Gastrocnemius medialis (tissue), 4 donors: ENCODE data around the gene CDC34. TPM values are rescaled to one million over a fixed set of nuclear protein-coding genes. Genes with fewer than 3 reads are reported as not detected.
A peak's percentile ranks its signal among the peaks of the same experiment; 100 is the strongest.

ENCODE experiments used
- ATAC-seq, 2 donors: fragments of 150-250 bp; one replicate each; pipeline ENCODE4 v1.9.1; 2016
- DNase-seq, 2 donors: peaks; one replicate each; pipeline ENCODE4 v3.0.0-alpha.2; 2019
- H3K27ac ChIP-seq, 4 donors: fragments of 200-600 bp; sonication (generic); 1 replicate in 1 of 4; 2 replicates in 3 of 4; pipeline ENCODE4 v1.5.1; 2016 to 2018; ENCODE audit warnings: mild to moderate bottlenecking in 2 of 4, moderate library complexity in 1 of 4
- H3K27me3 ChIP-seq, 3 donors: fragments of 200-600 bp; sonication (generic) in 2 of 3; 1 replicate in 1 of 3; 2 replicates in 2 of 3; pipeline versions ENCODE4 v1.5.1 to v1.6.0; 2016 to 2019; ENCODE audit warnings: mild to moderate bottlenecking in 1 of 3, moderate library complexity in 1 of 3
- H3K36me3 ChIP-seq, 2 donors: fragments of 200-600 bp; sonication (generic) in 1 of 2; one replicate each; pipeline ENCODE4 v1.5.1; 2017 to 2018
- H3K4me1 ChIP-seq, 2 donors: fragments of 200-600 bp; sonication (generic) in 1 of 2; one replicate each; pipeline ENCODE4 v1.5.1; 2016 to 2017; ENCODE audit warnings: mild to moderate bottlenecking in 2 of 2
- H3K4me3 ChIP-seq, 4 donors: fragments of 200-600 bp; sonication (generic) in 3 of 4; 1 replicate in 1 of 4; 2 replicates in 3 of 4; pipeline ENCODE4 v1.5.1; 2016 to 2019; ENCODE audit warnings: mild to moderate bottlenecking in 2 of 4
- H3K9me3 ChIP-seq, 3 donors: fragments of 200-600 bp; sonication (generic) in 2 of 3; 1 replicate in 1 of 3; 2 replicates in 2 of 3; pipeline ENCODE4 v1.5.1; 2016 to 2019
- CTCF ChIP-seq, 5 experiments: fragments of 450-650 bp in 3 of 5; fragments of 200-600 bp in 2 of 5; sonication (generic) in 2 of 5; IDR thresholded peaks in 4 of 5; conservative IDR thresholded peaks in 1 of 5; 1 replicate in 4 of 5; 2 replicates in 1 of 5; pipeline ENCODE4 v1.5.1; 2016 to 2019; ENCODE audit warnings: antibody characterized with exemption in 5 of 5, mild to moderate bottlenecking in 3 of 5, moderate library complexity in 3 of 5
- POLR2A ChIP-seq, 2 donors: fragments of 450-650 bp; IDR thresholded peaks; one replicate each; pipeline ENCODE4 v1.6.1; 2017; ENCODE audit warnings: antibody characterized with exemption in 2 of 2, mild to moderate bottlenecking in 2 of 2, moderate library complexity in 2 of 2
- in situ Hi-C, 4 donors: fragments of 200-750 bp; cut with MboI; loops; one replicate each; pipeline versions ENCODE4 v1.15.0 to v1.8.0; 2017; ENCODE audit warnings: low sequenced_read_pairs in 4 of 4
- intact Hi-C: fragments of 100-400 bp; cut with DNase I; formaldehyde crosslinking; loops from one replicate; pipeline ENCODE4 v1.15.1; 2023; ENCODE audit warnings: low total_unique reads
- total RNA-seq, 4 donors: library from RNA; depleted of rRNA; stranded (reverse); fragments of >200 nt; gene quantifications; one replicate each; pipeline versions ENCODE4 v1.1.0 to v1.2.3, GENCODE V29; 2016

CDC34 gene
- total RNA-seq, 4 donors from 2014 or later, result 99.0 to 174 (median 138) TPM

- peaks cover 4 to 8% (median 5%) of the 10 kb centered on the region in 3 donors for H3K27me3 ChIP-seq
- TF ChIP-seq POLR2A (IDR thresholded peaks at IDR 0.05) (no peak), CTCF (IDR thresholded peaks at IDR 0.05 in 4 of 5, conservative IDR thresholded peaks at IDR 0.05 in 1 of 5) (no peak)
- no peaks in the 10 kb centered on the region for H3K9me3 ChIP-seq
- DNase-seq (no peak), ATAC-seq (no peak)
- in situ Hi-C loops (no loop called here), intact Hi-C loops (loop anchor here (5.0 to 10.0 kb wide), 2 partner anchors 84 to 644 kb away; no protein-coding TSS in a partner anchor)
- H3K27ac ChIP-seq, result peak overlapping the region; percentile 68 to 100 (median 86)
- H3K4me1 ChIP-seq, result peaks cover 27 to 38% of the 10 kb centered on the region in 2 donors
- peak overlapping the region; percentile 56 to 99 (median 78) for H3K4me3 ChIP-seq
- no peaks in the 10 kb centered on the region for H3K36me3 ChIP-seq
Observed at GRCh38 chr19:570937-571565, 39.5 kb downstream of the CDC34 start.

- Histone ChIP-seq H3K36me3 (no peaks in the 10 kb centered on the region), H3K27ac (peak overlapping the region; percentile 68 to 100 (median 86)), H3K9me3 (no peaks in the 10 kb centered on the region), H3K4me3 (peak overlapping the region; percentile 56 to 99 (median 78)), H3K4me1 (peaks cover 33 to 43% of the 10 kb centered on the region in 2 donors), H3K27me3 (peaks cover 4 to 8% (median 5%) of the 10 kb centered on the region in 3 donors)
- DNase-seq, result no peak
- in situ Hi-C loops, result no loop called here
- intact Hi-C loops, result loop anchor here (5.0 to 10.0 kb wide), 2 partner anchors 84 to 643 kb away; no protein-coding TSS in a partner anchor
- ATAC-seq, result no peak
- TF ChIP-seq POLR2A (IDR thresholded peaks at IDR 0.05) (no peak), CTCF (IDR thresholded peaks at IDR 0.05 in 4 of 5, conservative IDR thresholded peaks at IDR 0.05 in 1 of 5) (no peak)
Observed at GRCh38 chr19:571566-571974, 40.0 kb downstream of the CDC34 start.

- peaks cover 39 to 50% of the 10 kb centered on the region in 2 donors for H3K4me1 ChIP-seq
- ATAC-seq (peak; percentile 49 to 58), DNase-seq (peak; percentile 97)
- TF ChIP-seq CTCF (IDR thresholded peaks at IDR 0.05 in 4 of 5, conservative IDR thresholded peaks at IDR 0.05 in 1 of 5) (peak in 1 of 5 experiments; percentile 26), POLR2A (IDR thresholded peaks at IDR 0.05) (peak; percentile 99)
- peak within 1 kb of the TSS; percentile 97 to 100 (median 99) for H3K27ac ChIP-seq
- H3K9me3 ChIP-seq, result no peaks in the 10 kb centered on the region
- H3K27me3 ChIP-seq, result peaks cover 4 to 8% (median 5%) of the 10 kb centered on the region in 3 donors
- H3K4me3 ChIP-seq, result peak within 1 kb of the TSS; percentile 85 to 100 (median 96)
- in situ Hi-C loops, result no loop called here
- intact Hi-C loops, result loop anchor here (1.0 to 10.0 kb wide), 7 partner anchors 41 to 643 kb away; partner anchors contain the start of genes CDC34, FGF22, POLRMT and RNF126
- no peaks in the 10 kb centered on the region for H3K36me3 ChIP-seq
Observed at GRCh38 chr19:572140-572742, 40.7 kb downstream of the CDC34 start, which contains the start of gene BSG. Gene BSG (plus strand): TSS chr19:572596. CDS start chr19:572635, 39 bp downstream.

GRCh38 chr19:572743-573518 lies 41.4 kb downstream of the CDC34 start:
- intact Hi-C loops, result loop anchor here (1.0 to 10.0 kb wide), 7 partner anchors 42 to 642 kb away; partner anchors contain the start of genes CDC34, FGF22, POLRMT and RNF126
- no peak for TF ChIP-seq POLR2A (IDR thresholded peaks at IDR 0.05)
- TF ChIP-seq CTCF (IDR thresholded peaks at IDR 0.05 in 4 of 5, conservative IDR thresholded peaks at IDR 0.05 in 1 of 5), result peak in 1 of 5 experiments; percentile 2
- ATAC-seq, result peak; percentile 36 to 40
- DNase-seq, result peak; percentile 70 to 84
- Histone ChIP-seq H3K27me3 (peaks cover 4 to 8% (median 5%) of the 10 kb centered on the region in 3 donors), H3K36me3 (no peaks in the 10 kb centered on the region), H3K4me3 (peak overlapping the region; percentile 85 to 100 (median 96)), H3K27ac (peak overlapping the region; percentile 97 to 100 (median 99)), H3K4me1 (peaks cover 43 to 57% of the 10 kb centered on the region in 2 donors), H3K9me3 (no peaks in the 10 kb centered on the region)
- in situ Hi-C loops, result no loop called here
